GM12878 (cell line): Measurements from ENCODE around the gene BRD9. TPM values are rescaled to one million over a fixed set of nuclear protein-coding genes. Genes with fewer than 3 reads are reported as not detected.

ENCODE experiments used
- BMI1 ChIP-seq: fragments of 450-650 bp; IDR thresholded peaks from 2 replicates; pipeline ENCODE4 v1.6.1; 2016; ENCODE audit warnings: mild to moderate bottlenecking, moderate library complexity, borderline replicate concordance
- E2F8 ChIP-seq: fragments of 450-650 bp; IDR thresholded peaks from 2 replicates; pipeline ENCODE4 v1.6.1; 2018; ENCODE audit warnings: mild to moderate bottlenecking, low read depth, moderate library complexity; ENCODE audit not compliant: partially characterized antibody
- EED ChIP-seq: sonication (generic); IDR thresholded peaks from 2 replicates; pipeline ENCODE4 v1.6.1; 2016; ENCODE audit warnings: antibody characterized with exemption, low read depth
- ESRRA ChIP-seq: IDR thresholded peaks from 2 replicates; pipeline ENCODE4 v1.6.1; 2012; ENCODE audit warnings: mild to moderate bottlenecking, low read length, improper control_type of control experiment
- JUNB ChIP-seq: IDR thresholded peaks from 2 replicates; pipeline ENCODE4 v1.6.1; 2016; ENCODE audit warnings: antibody characterized with exemption, mild to moderate bottlenecking
- NR2C1 ChIP-seq: fragments of 450-650 bp; IDR thresholded peaks from 2 replicates; pipeline ENCODE4 v1.6.1; 2017; ENCODE audit warnings: antibody characterized with exemption, mild to moderate bottlenecking, moderate library complexity
- PBX3 ChIP-seq: IDR thresholded peaks from 2 replicates; pipeline ENCODE4 v1.6.1; 2011; ENCODE audit warnings: mild to moderate bottlenecking, low read depth, low read length, moderate library complexity; ENCODE audit not compliant: insufficient replicate concordance
- PML ChIP-seq: IDR thresholded peaks from 2 replicates; pipeline ENCODE4 v1.6.1; 2012; ENCODE audit warnings: low read length, inconsistent platforms
- RB1 ChIP-seq: fragments of 450-650 bp; formaldehyde crosslinking; IDR thresholded peaks from 2 replicates; pipeline ENCODE4 v1.6.1; 2017; ENCODE audit warnings: mild to moderate bottlenecking, borderline replicate concordance
- USF2 ChIP-seq: IDR thresholded peaks from 2 replicates; pipeline ENCODE4 v1.6.1; 2011; ENCODE audit warnings: low read depth, low read length, improper control_type of control experiment, borderline replicate concordance
- YBX1 ChIP-seq: fragments of 450-650 bp; IDR thresholded peaks from 2 replicates; pipeline ENCODE4 v1.6.1; 2016; ENCODE audit warnings: antibody characterized with exemption
- YY1 ChIP-seq: IDR thresholded peaks from 2 replicates; pipeline ENCODE4 v1.6.1; 2011; ENCODE audit warnings: low read depth, mild to moderate bottlenecking, low read length
- ZBTB4 ChIP-seq: fragments of 450-650 bp; formaldehyde crosslinking; IDR thresholded peaks from 2 replicates; pipeline ENCODE4 v1.4.0; 2022; ENCODE audit warnings: mild to moderate bottlenecking, moderate library complexity
- ZNF24 ChIP-seq: fragments of 450-650 bp; IDR thresholded peaks from 2 replicates; pipeline ENCODE4 v1.6.1; 2017; ENCODE audit warnings: antibody characterized with exemption, mild to moderate bottlenecking
- ZNF687 ChIP-seq: fragments of 450-650 bp; IDR thresholded peaks from 2 replicates; pipeline ENCODE4 v1.6.1; 2017; ENCODE audit warnings: mild to moderate bottlenecking, moderate library complexity
- polyA plus RNA-seq, 11 experiments: library from polyadenylated mRNA; depleted of rRNA in 4 of 11; unstranded in 6 of 11; stranded (reverse) in 5 of 11; fragments of >200 nt; fragmentation: Nextera tagmentation in 4 of 11; fragmentation: Illumina TruSeq in 1 of 11; extraction: Ambion mirVana in 4 of 11; extraction: Trizol in 1 of 11; gene quantifications; 1 replicate in 1 of 11; 2 replicates in 10 of 11; pipeline versions ENCODE4 v1.2.1 to v1.2.3, GENCODE V29; 2011 to 2016; ENCODE audit warnings: inconsistent platforms in 2 of 11, missing spikeins in 2 of 11, low read depth in 1 of 11
- total RNA-seq, 4 experiments: library from RNA; depleted of rRNA in 3 of 4; stranded (reverse); fragments of >200 nt in 3 of 4; fragmentation: Illumina TruSeq in 1 of 4; extraction: Trizol in 1 of 4; gene quantifications; 2 replicates each; pipeline versions ENCODE4 v1.2.1 to v1.2.3, GENCODE V29; 2013 to 2021

BRD9 gene
- total and polyA plus RNA-seq, 10 of the 15 experiments (the other 5 are each of a cell fraction or from before 2014, with no cell fraction given): 2.0 to 48.6 (median 32.4) TPM

- TF ChIP-seq NR2C1 (peak; percentile 99), PBX3 (no peak), ESRRA (0 out of 2 replicates have a peak, but pooled peaks have one; percentile 45), BMI1 (no peak), ZNF687 (peak; percentile 81; the same call in 1 of the 2 replicates), ZBTB4 (CRISPR knock-in tag) (no peak), JUNB (no peak), RB1 (peak; percentile 92), PML (no peak), E2F8 (no peak), ZNF24 (no peak), EED (no peak), YY1 (peak; percentile 58), USF2 (no peak), YBX1 (no peak)
Measured at GRCh38 chr5:892394-893136, at the start of gene BRD9, which contains the start of gene TRIP13 (continued).
